Fibroblast of lung (primary cell): ENCODE data around the gene SLC5A3. TPM values are rescaled to one million over a fixed set of nuclear protein-coding genes. Genes with fewer than 3 reads are reported as not detected.

Experiments
- DNase-seq, 2 donors: peaks; one replicate each; pipeline versions ENCODE4 v3.0.0 to v3.0.0-alpha.2; 2010; ENCODE audit warnings: low read depth in 2 of 2
- H2AFZ ChIP-seq: 2 replicates; pipeline ENCODE4 v1.5.1; 2012; ENCODE audit warnings: low read length, control low read depth, inconsistent platforms
- H3K27ac ChIP-seq: 2 replicates; pipeline ENCODE4 v1.5.1; 2011; ENCODE audit warnings: low read length, control low read depth; ENCODE audit not compliant: insufficient read depth
- H3K27me3 ChIP-seq: 2 replicates; pipeline ENCODE4 v1.5.1; 2011; ENCODE audit warnings: mild to moderate bottlenecking, low read length; ENCODE audit not compliant: control insufficient read depth, insufficient read depth
- H3K36me3 ChIP-seq: 2 replicates; pipeline ENCODE4 v1.5.1; 2011; ENCODE audit warnings: low read length; ENCODE audit not compliant: control insufficient read depth, insufficient read depth
- H3K4me1 ChIP-seq: 2 replicates; pipeline ENCODE4 v1.5.1; 2011; ENCODE audit warnings: low read length; ENCODE audit not compliant: control insufficient read depth, insufficient read depth; ENCODE audit errors: extremely low read depth
- H3K4me2 ChIP-seq: 2 replicates; pipeline ENCODE4 v1.5.1; 2011; ENCODE audit warnings: low read length, control low read depth; ENCODE audit not compliant: insufficient read depth; ENCODE audit errors: extremely low read depth
- H3K4me3 ChIP-seq, 4 experiments: fragments of 200-600 bp in 1 of 4; sonication (generic) in 1 of 4; replicated peaks in 1 of 4; 2 replicates each; pipeline ENCODE4 v1.5.1; 2011 to 2016; ENCODE audit warnings: low read length in 4 of 4, low read depth in 3 of 4, mild to moderate bottlenecking in 3 of 4, control low read depth in 2 of 4, inconsistent platforms in 1 of 4, mixed read lengths in 1 of 4; ENCODE audit not compliant: insufficient read depth in 1 of 4; ENCODE audit errors: control extremely low read depth in 1 of 4
- H3K79me2 ChIP-seq: 2 replicates; pipeline ENCODE4 v1.5.1; 2012; ENCODE audit warnings: mild to moderate bottlenecking, low read length, inconsistent platforms; ENCODE audit not compliant: control insufficient read depth, insufficient read depth
- H3K9ac ChIP-seq: 2 replicates; pipeline ENCODE4 v1.5.1; 2011; ENCODE audit warnings: mild to moderate bottlenecking, low read length, control low read depth; ENCODE audit not compliant: insufficient read depth
- H3K9me3 ChIP-seq: 2 replicates; pipeline ENCODE4 v1.5.1; 2012; ENCODE audit warnings: low read depth, low read length; ENCODE audit not compliant: control insufficient read depth, insufficient read depth
- H4K20me1 ChIP-seq: 2 replicates; pipeline ENCODE4 v1.5.1; 2011; ENCODE audit warnings: low read length; ENCODE audit not compliant: control insufficient read depth, insufficient read depth; ENCODE audit errors: extremely low read depth
- EZH2 ChIP-seq: IDR thresholded peaks from 2 replicates; pipeline ENCODE4 v1.5.1; 2012; ENCODE audit warnings: low read length, control low read depth, mild to moderate bottlenecking; ENCODE audit errors: missing control alignments
- polyA plus RNA-seq, 2 donors: library from polyadenylated mRNA; depleted of rRNA in 1 of 2; stranded (reverse) in 1 of 2; unstranded in 1 of 2; fragments of >200 nt; gene quantifications; 2 replicates each; pipeline ENCODE4 v1.2.1, GENCODE V29; 2011 to 2012; ENCODE audit warnings: missing spikeins in 1 of 2
- total RNA-seq: library from RNA; depleted of rRNA; stranded (reverse); fragments of >200 nt; gene quantifications from 2 replicates; pipeline ENCODE4 v1.2.1, GENCODE V29; 2014
- TF ChIP-seq, protein P1 (sequence below), 2 donors: IDR thresholded peaks in 1 of 2; conservative IDR thresholded peaks in 1 of 2; 1 replicate in 1 of 2; 2 replicates in 1 of 2; pipeline ENCODE4 v1.5.1; 2011 to 2012; ENCODE audit warnings: low read length in 2 of 2, control low read depth in 1 of 2, inconsistent platforms in 1 of 2, low read depth in 1 of 2, mild to moderate bottlenecking in 1 of 2

Gene SLC5A3
- total and polyA plus RNA-seq, 2 donors (not counting 1 experiment from before 2014, with no cell fraction given): 6.2 to 28.6 TPM

DNA sequence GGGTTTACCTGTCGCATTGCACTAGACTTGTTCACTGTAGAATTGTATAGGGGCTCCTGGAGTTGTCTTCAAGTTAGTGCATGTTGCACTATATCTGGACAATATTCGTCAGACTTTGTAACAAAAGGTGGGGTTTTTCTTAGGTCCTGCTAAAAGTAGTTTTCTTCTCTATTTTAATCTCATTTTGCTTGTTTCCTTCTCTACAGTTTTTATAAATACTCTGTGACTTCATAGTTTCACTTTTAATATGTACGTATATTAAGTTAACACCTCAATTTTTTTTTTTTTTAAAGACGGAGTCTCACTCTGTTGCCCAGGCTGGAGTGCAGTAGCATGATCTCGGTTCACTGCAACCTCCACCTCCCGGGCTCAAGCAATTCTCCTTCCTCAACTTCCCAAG is 26.5 kb upstream of the SLC5A3 start:
- Histone ChIP-seq H3K4me1 (no peaks in the 10 kb centered on the region), H3K36me3 (no peaks in the 10 kb centered on the region), H3K4me2 (no peak overlapping the region), H3K79me2 (no peaks in the 10 kb centered on the region), H3K27me3 (no peaks in the 10 kb centered on the region), H3K4me3 (no peak overlapping the region), H4K20me1 (no peaks in the 10 kb centered on the region), H3K9me3 (no peaks in the 10 kb centered on the region), H2AFZ (no peak overlapping the region), H3K9ac (no peak overlapping the region), H3K27ac (no peak overlapping the region)
- TF ChIP-seq, protein P1, sequence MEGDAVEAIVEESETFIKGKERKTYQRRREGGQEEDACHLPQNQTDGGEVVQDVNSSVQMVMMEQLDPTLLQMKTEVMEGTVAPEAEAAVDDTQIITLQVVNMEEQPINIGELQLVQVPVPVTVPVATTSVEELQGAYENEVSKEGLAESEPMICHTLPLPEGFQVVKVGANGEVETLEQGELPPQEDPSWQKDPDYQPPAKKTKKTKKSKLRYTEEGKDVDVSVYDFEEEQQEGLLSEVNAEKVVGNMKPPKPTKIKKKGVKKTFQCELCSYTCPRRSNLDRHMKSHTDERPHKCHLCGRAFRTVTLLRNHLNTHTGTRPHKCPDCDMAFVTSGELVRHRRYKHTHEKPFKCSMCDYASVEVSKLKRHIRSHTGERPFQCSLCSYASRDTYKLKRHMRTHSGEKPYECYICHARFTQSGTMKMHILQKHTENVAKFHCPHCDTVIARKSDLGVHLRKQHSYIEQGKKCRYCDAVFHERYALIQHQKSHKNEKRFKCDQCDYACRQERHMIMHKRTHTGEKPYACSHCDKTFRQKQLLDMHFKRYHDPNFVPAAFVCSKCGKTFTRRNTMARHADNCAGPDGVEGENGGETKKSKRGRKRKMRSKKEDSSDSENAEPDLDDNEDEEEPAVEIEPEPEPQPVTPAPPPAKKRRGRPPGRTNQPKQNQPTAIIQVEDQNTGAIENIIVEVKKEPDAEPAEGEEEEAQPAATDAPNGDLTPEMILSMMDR (conservative IDR thresholded peaks at IDR 0.05 in 1 of 2, IDR thresholded peaks at IDR 0.05 in 1 of 2; ENCODE audit: low read depth in 1 of 2, low read length in 2 of 2): no peak
- no peak for TF ChIP-seq EZH2
- DNase-seq: no peak

DNA sequence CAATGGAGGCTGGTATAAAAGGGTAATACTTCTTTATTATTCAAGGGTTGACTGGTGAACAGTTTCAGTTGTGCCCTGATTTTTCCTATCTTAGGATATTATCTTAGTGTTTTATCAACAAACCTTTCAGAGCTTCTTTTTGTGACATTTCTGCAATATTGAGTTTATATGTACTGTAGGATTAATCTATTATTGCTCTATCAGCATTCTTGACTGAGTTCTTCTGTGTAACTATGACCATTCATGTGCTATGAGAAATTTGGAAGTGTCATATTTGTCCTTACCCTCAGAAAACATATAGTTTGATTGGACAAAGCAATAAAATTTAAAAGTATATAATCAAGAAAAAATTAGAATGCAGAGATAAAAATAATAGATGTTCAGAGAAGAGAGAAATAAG is 25.5 kb upstream of the SLC5A3 start:
- H3K27ac ChIP-seq: no peak overlapping the region
- no peaks in the 10 kb centered on the region for H4K20me1 ChIP-seq
- H3K27me3 ChIP-seq: no peaks in the 10 kb centered on the region
- no peak overlapping the region for H2AFZ ChIP-seq
- no peak overlapping the region for H3K9ac ChIP-seq
- H3K4me1 ChIP-seq: no peaks in the 10 kb centered on the region
- H3K79me2 ChIP-seq: no peaks in the 10 kb centered on the region
- H3K36me3 ChIP-seq: no peaks in the 10 kb centered on the region
- H3K9me3 ChIP-seq: no peaks in the 10 kb centered on the region
- no peak overlapping the region for H3K4me2 ChIP-seq
- TF ChIP-seq EZH2: no peak
- TF ChIP-seq, protein P1 (conservative IDR thresholded peaks at IDR 0.05 in 1 of 2, IDR thresholded peaks at IDR 0.05 in 1 of 2; ENCODE audit: low read depth in 1 of 2, low read length in 2 of 2): no peak
- no peak overlapping the region for H3K4me3 ChIP-seq
- no peak for DNase-seq

DNA sequence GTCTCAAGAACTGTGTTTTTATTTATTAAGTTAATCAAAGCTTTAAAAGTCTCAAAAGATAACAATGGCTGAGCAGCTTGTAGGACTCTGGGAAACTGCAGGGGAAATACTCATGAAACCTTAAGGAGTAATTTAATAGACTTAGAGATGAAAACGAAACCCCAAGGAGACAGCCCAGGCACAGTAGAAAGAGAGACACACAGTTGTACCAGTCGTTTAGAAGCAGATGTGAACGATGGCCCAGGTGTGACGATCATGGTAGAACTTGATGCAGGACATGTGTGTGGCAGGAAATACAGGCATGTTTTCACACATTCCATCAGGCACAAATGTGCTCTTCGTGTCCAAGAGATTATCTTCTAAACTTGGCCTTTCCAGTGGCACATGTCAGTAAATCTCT is 21.2 kb upstream of the SLC5A3 start:
- Histone ChIP-seq H3K9me3 (no peaks in the 10 kb centered on the region), H2AFZ (no peak overlapping the region), H3K36me3 (no peaks in the 10 kb centered on the region), H3K4me1 (no peaks in the 10 kb centered on the region), H3K9ac (no peak overlapping the region), H4K20me1 (no peaks in the 10 kb centered on the region), H3K27ac (no peak overlapping the region), H3K27me3 (no peaks in the 10 kb centered on the region), H3K4me3 (no peak overlapping the region), H3K4me2 (no peak overlapping the region), H3K79me2 (no peaks in the 10 kb centered on the region)
- TF ChIP-seq, protein P1 (conservative IDR thresholded peaks at IDR 0.05 in 1 of 2, IDR thresholded peaks at IDR 0.05 in 1 of 2; ENCODE audit: low read depth in 1 of 2, low read length in 2 of 2): no peak
- no peak for TF ChIP-seq EZH2
- no peak for DNase-seq
